ENCODE results near the gene SPARCL1.

- no peak for TF ChIP-seq EHMT2 (IDR thresholded peaks at IDR 0.05; ENCODE audit: low read depth)
- TF ChIP-seq MAX (IDR thresholded peaks at IDR 0.05) = no peak
- TF ChIP-seq, protein P1, sequence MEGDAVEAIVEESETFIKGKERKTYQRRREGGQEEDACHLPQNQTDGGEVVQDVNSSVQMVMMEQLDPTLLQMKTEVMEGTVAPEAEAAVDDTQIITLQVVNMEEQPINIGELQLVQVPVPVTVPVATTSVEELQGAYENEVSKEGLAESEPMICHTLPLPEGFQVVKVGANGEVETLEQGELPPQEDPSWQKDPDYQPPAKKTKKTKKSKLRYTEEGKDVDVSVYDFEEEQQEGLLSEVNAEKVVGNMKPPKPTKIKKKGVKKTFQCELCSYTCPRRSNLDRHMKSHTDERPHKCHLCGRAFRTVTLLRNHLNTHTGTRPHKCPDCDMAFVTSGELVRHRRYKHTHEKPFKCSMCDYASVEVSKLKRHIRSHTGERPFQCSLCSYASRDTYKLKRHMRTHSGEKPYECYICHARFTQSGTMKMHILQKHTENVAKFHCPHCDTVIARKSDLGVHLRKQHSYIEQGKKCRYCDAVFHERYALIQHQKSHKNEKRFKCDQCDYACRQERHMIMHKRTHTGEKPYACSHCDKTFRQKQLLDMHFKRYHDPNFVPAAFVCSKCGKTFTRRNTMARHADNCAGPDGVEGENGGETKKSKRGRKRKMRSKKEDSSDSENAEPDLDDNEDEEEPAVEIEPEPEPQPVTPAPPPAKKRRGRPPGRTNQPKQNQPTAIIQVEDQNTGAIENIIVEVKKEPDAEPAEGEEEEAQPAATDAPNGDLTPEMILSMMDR (IDR thresholded peaks at IDR 0.05) = no peak
- no peak for TF ChIP-seq CHD4 (IDR thresholded peaks at IDR 0.05; ENCODE audit: borderline replicate concordance)
- TF ChIP-seq HDAC2 (IDR thresholded peaks at IDR 0.05) = no peak
- no peak for TF ChIP-seq NR3C1 (IDR thresholded peaks at IDR 0.05)
- TF ChIP-seq POLR2A (IDR thresholded peaks at IDR 0.05; ENCODE audit: low read length) = no peak
Observed at GRCh38 chr4:87426865-87427517, 102.2 kb downstream of the SPARCL1 start.

Data from A549 (cell line).